Thyroid gland (tissue), 4 donors: ENCODE data around the gene MNAT1.

Experiments used
- POLR2A ChIP-seq, 2 donors: fragments of 450-650 bp; IDR thresholded peaks; one replicate each; pipeline ENCODE4 v1.6.1; 2017; ENCODE audit warnings: antibody characterized with exemption in 2 of 2, mild to moderate bottlenecking in 2 of 2, moderate library complexity in 1 of 2
- TF ChIP-seq, protein P1 (sequence below), 6 experiments: fragments of 200-600 bp in 3 of 6; fragments of 450-650 bp in 3 of 6; sonication (generic) in 3 of 6; IDR thresholded peaks; one replicate each; pipeline ENCODE4 v1.5.1; 2016 to 2019; ENCODE audit warnings: antibody characterized with exemption in 6 of 6, mild to moderate bottlenecking in 2 of 6, inconsistent platforms in 1 of 6, moderate library complexity in 1 of 6

DNA sequence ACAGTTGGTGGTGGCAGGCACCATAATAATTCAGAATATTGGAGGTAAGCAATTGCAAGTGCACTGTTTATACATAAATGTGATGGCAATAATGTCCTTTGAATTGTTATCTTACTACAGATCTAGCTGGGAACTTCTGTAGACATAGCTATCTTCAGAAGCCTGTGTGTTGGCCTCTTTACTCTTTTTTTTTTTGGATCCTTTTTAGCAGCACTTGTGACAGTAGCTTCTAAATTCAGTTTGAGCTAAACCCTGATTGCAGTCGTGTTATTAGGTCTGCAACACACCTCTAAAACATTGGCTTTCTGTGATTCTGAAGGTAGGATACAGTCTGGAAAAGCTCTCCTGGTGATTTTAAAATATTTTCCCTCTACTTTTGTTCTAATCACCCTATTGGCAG, 285.0 kb downstream of the MNAT1 start:
- TF ChIP-seq, protein P1, sequence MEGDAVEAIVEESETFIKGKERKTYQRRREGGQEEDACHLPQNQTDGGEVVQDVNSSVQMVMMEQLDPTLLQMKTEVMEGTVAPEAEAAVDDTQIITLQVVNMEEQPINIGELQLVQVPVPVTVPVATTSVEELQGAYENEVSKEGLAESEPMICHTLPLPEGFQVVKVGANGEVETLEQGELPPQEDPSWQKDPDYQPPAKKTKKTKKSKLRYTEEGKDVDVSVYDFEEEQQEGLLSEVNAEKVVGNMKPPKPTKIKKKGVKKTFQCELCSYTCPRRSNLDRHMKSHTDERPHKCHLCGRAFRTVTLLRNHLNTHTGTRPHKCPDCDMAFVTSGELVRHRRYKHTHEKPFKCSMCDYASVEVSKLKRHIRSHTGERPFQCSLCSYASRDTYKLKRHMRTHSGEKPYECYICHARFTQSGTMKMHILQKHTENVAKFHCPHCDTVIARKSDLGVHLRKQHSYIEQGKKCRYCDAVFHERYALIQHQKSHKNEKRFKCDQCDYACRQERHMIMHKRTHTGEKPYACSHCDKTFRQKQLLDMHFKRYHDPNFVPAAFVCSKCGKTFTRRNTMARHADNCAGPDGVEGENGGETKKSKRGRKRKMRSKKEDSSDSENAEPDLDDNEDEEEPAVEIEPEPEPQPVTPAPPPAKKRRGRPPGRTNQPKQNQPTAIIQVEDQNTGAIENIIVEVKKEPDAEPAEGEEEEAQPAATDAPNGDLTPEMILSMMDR (IDR thresholded peaks at IDR 0.05): no peak
- no peak for TF ChIP-seq POLR2A (IDR thresholded peaks at IDR 0.05)
